Stimulated activated CD4-positive, alpha-beta T cell treated with anti-CD3 and anti-CD28 coated beads, Interleukin-1b, Interleukin-23, amount 100 ng/mL, for 24 hours (primary cell): Measurements from ENCODE around the gene ETV7.
"Not testable (repeated sequence)": the region's sequence is repeated elsewhere in the genome, so short reads cannot be mapped to it uniquely, and the experiment has no call there.

Experiments
- DNase-seq, 4 experiments: peaks; one replicate each; pipeline ENCODE4 v3.0.0-alpha.2; 2020; ENCODE audit warnings: low read depth in 4 of 4, low spot score in 1 of 4

ETV7 gene

GRCh38 chr6:36343109-36343680 is 44.3 kb downstream of the ETV7 start:
- DNase-seq, result no peak

GRCh38 chr6:36340618-36341454 is 46.6 kb downstream of the ETV7 start:
- DNase-seq, result peak; percentile 60 to 64 (median 60)

- DNase-seq, result no peak
These were observed 47.2 kb downstream of the ETV7 start for GRCh38 chr6:36340306-36340617.

- no peak for DNase-seq
These were observed 48.3 kb downstream of the ETV7 start for GRCh38 chr6:36339146-36339545.

GRCh38 chr6:36338223-36338622 is 49.2 kb downstream of the ETV7 start:
- DNase-seq, result not testable (repeated sequence)

GRCh38 chr6:36337814-36338213 is 49.7 kb downstream of the ETV7 start:
- no peak for DNase-seq

- DNase-seq, result no peak
These were observed 50.7 kb downstream of the ETV7 start, which contains the start of gene BNIP5 for GRCh38 chr6:36336779-36337241. BNIP5 (minus strand) TSS chr6:36336888; CDS start chr6:36330690, 6,198 bp downstream.

GRCh38 chr6:36336208-36336710 is 51.2 kb downstream of the ETV7 start:
- no peak for DNase-seq

GRCh38 chr6:36335465-36336207 is 51.8 kb downstream of the ETV7 start:
- DNase-seq, result no peak

GRCh38 chr6:36334832-36335459 is 52.5 kb downstream of the ETV7 start:
- DNase-seq, result no peak

GRCh38 chr6:36333931-36334725 is 53.3 kb downstream of the ETV7 start:
- DNase-seq, result no peak

- no peak for DNase-seq
These were observed 54.1 kb downstream of the ETV7 start for GRCh38 chr6:36333171-36333895.

GRCh38 chr6:36331381-36331780 is 56.1 kb downstream of the ETV7 start:
- no peak for DNase-seq

- no peak for DNase-seq
These were observed 57.1 kb downstream of the ETV7 start for GRCh38 chr6:36330366-36330765.

- no peak for DNase-seq
These were observed 57.6 kb downstream of the ETV7 start for GRCh38 chr6:36329798-36330291.

- DNase-seq, result no peak
These were observed 58.9 kb downstream of the ETV7 start for GRCh38 chr6:36328600-36328999.

GRCh38 chr6:36327919-36328236 is 59.6 kb downstream of the ETV7 start:
- no peak for DNase-seq

- DNase-seq, result no peak
These were observed 60.1 kb downstream of the ETV7 start for GRCh38 chr6:36327226-36327918.

GRCh38 chr6:36326356-36326995 is 61.0 kb downstream of the ETV7 start:
- DNase-seq, result no peak
